T-helper 2 cell treated with Interferon-gamma antibody and Interleukin-4, amounts not matched to agents 100 ng/mL and 5 ng/mL, for 36 hours (primary cell): ENCODE data around the gene KDM1B. TPM values are rescaled to one million over a fixed set of nuclear protein-coding genes. Genes with fewer than 3 reads are reported as not detected.

ENCODE experiments used
- intact Hi-C: fragments of 100-400 bp; cut with micrococcal nuclease; formaldehyde crosslinking; loops from one replicate; pipeline ENCODE4 v1.15.1; 2023
- total RNA-seq: library from RNA; stranded (reverse); gene quantifications from 2 replicates; pipeline ENCODE4 v1.2.3, GENCODE V29; 2022

The KDM1B gene
- 8.0 and 8.1 TPM in 2 replicates for total RNA-seq

DNA sequence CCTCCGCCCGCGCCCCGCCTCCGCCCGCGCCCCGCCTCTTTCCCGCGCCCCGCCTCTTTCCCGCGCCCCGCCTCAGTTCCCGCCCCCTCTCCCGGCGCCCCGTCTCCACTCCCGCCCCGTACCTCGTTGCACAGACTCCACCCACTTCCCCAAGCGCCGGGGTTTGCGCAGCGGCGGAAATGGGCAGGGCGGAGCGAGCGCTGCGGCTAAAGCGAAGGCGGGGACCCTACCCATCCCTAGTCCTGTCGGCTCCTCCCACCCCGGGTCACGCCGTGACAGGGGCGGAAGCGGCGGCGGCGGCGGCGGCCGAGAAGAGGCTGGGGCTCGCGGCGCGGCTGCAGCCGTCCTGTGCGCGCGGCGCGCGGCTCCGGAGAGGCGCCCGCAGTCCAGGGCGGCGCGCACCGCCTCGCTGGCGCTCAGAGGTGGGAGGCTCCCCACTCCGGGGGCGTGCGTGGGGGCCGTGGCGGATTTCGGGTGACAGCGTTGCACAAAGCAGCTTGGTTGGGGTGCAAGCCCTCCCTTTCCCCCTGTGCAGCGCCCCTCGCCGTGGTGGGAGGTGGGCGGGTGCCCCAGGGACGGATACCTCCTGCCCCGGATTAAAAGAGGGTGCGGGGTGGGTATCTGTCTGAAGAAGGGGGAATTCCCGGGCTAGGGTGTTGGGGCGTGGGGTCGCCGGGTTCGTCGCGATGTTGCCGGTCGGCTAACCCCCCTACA, at the start of gene KDM1B:
TSS of gene KDM1B (plus strand) at position 273 of the 714 bp plus-strand sequence. CDS start 4,474 bp downstream, outside the sequence.
- intact Hi-C loops: loop anchor here (1.0 to 5.0 kb wide), 7 partner anchors 33 to 555 kb away; partner anchors contain the start of genes DEK, FAM8A1, KIF13A and NHLRC1

GRCh38 chr6:18107061-18107460, 48.2 kb upstream of the KDM1B start:
- intact Hi-C loops: no loop called here

DNA sequence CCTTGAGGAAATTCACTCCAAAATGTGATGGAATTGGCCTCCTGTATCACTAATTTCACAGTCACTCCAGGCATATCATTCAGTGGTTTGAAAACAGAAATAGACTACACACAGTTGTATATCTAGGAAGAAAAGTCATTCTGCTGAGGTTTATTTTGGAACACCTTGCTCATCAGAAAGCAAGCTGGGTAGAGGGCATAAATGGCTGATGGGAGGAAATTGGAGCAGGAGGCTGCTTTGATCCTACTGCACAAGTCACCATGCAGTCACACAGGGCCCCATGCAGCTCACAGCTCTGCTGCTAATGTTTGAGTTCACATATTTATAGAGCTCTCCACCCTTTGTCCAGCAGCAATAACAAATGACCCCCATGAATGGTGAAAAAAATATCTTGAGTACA, 45.1 kb upstream of the KDM1B start:
- intact Hi-C loops: no loop called here

DNA sequence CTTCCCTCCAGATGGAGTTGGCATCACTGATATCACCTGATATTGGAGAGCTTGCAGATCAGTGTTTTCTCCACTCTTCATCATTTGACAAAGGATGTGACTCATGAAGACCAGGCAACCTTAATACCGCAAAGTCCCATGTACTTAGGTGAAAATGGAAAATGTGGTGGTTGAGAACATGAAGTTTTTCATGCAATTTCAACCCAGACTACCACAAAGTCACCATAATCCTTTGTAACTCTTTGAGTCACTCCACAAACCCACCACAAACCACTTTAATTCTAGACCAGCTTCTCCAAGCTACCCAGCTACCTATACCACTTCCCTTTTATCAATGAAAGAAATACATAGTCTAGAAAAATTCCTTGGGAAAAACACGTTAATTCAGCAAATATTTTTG, 39.9 kb upstream of the KDM1B start:
- intact Hi-C loops: no loop called here

GRCh38 chr6:18117136-18117535, 38.1 kb upstream of the KDM1B start:
- intact Hi-C loops: no loop called here

GRCh38 chr6:18118330-18118729, 36.9 kb upstream of the KDM1B start:
- intact Hi-C loops: no loop called here

GRCh38 chr6:18119236-18119635, 36.0 kb upstream of the KDM1B start:
- intact Hi-C loops: no loop called here

GRCh38 chr6:18121580-18122127, 33.6 kb upstream of the KDM1B start:
- intact Hi-C loops: loop anchor here (2.0 to 5.0 kb wide), 2 partner anchors 33 to 964 kb away; partner anchors contain the start of genes KDM1B and TPMT

DNA sequence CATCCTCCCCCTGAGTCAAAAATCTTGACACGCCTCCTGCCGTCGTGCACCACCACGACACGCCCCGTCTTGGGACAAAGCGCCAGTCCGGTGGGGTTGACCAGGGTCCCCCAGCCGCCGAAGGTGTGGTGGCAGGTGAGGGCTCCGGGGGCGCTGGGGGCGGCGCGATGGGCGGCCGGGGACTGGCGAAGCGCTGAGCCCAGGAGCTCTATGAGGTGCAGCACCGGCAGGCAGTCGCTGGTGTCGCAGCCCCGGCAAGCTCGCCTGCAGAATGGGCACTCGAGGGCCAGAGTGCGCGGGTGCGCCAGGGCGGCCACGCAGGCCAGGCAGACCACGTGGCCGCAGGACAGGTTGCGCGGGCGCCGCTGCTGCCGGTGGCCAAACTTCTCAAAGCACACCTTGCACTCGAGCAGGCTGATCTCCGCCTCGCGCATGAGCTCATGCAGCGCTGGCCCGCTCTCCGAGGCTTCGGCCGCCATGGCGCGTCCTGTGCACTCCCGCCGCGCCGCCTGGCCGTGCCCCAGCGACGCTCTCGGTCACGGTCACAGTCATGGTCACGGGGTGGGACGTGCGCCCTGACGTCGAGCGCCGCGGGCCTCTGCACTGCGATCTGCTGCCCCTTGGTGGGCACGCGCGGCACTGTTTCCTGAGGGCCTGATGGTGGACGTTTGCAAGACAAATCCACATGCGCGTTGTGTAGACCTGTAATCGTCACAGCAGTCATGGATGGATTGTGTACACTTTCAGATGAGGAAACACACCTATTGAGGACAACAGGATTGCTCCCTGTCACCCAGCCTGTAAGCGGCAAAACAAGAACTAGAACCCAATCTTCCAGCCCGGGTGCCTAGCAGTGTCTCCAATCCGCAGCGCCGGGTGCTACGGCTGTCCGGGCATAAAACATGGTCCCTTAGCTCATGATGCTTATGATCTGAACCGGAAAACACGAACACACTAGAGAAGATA, 32.8 kb upstream of the KDM1B start, which contains the start of gene NHLRC1:
TSS of gene NHLRC1 (minus strand) at position 550 of the 966 bp plus-strand sequence. CDS start at position 479, 71 bp downstream.
- intact Hi-C loops: loop anchor here (2.0 to 5.0 kb wide), 2 partner anchors 32 to 965 kb away; partner anchors contain the start of genes KDM1B and TPMT

DNA sequence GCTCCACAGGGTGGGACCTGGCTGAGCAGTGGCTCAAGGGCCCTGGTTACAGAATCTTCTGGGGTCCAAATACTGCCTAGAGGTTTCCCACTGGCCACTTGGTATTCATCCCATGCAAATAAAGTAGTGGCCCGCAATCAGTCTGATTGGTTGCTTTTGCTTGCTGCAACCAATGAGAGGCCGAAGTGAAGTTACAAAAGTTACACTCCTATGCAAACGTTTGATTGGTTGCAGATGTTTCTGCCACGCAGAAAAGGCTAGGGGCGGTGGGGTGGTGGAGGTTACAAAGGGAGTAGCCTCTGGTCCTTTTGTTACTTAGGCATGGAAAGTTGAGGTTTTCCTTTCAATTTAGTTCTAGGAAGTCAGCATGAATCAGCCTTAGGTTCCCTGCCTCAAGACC, 29.1 kb upstream of the KDM1B start:
- intact Hi-C loops: no loop called here

- intact Hi-C loops: no loop called here
Measured at GRCh38 chr6:18132346-18132745, 22.9 kb upstream of the KDM1B start.

GRCh38 chr6:18135171-18135570, 20.1 kb upstream of the KDM1B start:
- intact Hi-C loops: no loop called here

DNA sequence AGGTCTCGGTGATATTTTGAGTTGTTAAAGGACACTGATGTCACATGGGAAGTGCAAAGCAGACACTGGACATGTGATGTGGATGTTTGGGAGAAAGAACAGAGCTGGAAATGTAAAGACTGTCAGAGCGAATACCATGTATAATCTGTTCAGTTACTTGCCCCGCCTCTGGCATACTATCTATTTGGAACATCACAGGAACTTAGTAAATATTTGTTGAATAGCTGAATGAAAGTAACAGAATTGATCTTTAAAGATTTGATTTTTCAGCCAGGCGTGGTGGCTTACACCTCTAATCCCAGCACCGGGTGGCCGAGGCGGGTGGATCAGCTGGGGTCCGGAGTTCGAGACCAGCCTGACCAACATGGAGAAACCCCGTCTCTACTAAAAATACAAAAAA, 19.0 kb upstream of the KDM1B start:
- intact Hi-C loops: no loop called here

GRCh38 chr6:18138906-18139305, 16.3 kb upstream of the KDM1B start:
- intact Hi-C loops: no loop called here

DNA sequence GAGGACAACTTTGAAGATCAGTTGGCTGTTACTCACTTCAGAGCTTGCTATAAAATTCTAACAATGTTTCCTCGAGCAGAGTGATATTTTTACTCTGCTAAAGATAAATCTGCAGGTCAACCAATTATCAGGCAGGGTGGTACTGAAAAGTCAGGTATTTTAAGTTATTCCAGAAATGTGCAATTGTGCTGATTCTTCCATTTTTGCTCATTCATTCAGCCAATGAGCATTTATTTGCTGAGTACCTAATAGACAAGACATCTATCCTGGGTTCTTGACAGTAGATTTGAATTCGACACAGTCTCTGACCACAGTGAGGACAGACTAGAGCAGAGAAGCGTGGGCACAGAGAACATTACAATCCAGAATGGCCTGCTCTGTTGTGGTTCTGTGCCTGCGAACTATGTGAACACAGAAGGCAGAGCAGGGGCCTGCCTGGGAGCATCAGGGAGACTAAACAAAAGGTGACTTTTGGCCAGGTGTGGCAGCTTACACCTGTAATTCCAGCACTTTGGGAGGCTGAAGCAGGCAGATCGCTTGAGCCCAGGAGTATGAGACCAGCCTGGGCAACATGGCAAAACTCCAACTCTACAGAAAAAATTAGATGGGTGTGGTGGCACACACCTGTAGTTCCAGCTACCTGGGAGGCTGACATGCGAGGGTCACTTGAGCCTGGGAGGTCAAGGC, 15.1 kb upstream of the KDM1B start:
- intact Hi-C loops: no loop called here

GRCh38 chr6:18141805-18142590, 13.2 kb upstream of the KDM1B start:
- intact Hi-C loops: no loop called here

- intact Hi-C loops: no loop called here
Measured at GRCh38 chr6:18142591-18142861, 12.7 kb upstream of the KDM1B start.

DNA sequence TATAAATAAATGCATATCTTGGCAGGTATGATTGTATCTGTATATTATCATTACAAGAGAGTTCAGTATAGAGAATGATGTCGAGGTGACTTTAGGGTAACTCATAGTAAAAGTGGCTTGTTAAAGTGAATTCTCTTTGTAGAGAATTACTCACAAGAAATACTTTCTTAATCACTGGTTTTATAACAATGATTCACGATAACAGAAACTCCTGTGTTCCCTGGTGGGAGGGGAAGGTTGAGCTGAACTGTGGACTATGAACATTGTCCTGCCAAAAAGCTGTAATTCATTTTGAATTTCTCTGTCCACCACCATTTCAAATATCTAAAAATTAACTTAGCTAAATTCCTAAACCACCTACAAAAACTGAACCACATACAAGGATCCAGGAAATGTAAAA, 8.1 kb upstream of the KDM1B start:
- intact Hi-C loops: no loop called here

DNA sequence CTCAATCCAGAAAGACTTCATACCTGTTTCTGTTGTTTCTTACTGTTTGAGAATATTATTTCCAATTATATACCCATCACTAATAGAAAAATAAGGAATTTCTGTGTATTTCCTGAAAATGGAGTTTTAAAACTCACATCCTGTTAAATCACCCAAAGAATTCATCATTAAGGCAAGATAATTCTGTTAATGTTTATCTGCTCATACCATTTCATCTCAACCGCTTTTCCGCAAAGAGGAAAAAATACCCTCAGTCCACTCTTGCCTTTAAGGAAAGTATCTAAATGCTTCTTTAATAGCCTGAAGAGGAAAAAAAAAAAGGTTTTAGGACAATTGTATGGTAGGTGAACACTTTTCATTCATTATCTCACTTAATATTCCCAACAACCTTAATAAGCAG, 7.6 kb upstream of the KDM1B start:
- intact Hi-C loops: no loop called here

DNA sequence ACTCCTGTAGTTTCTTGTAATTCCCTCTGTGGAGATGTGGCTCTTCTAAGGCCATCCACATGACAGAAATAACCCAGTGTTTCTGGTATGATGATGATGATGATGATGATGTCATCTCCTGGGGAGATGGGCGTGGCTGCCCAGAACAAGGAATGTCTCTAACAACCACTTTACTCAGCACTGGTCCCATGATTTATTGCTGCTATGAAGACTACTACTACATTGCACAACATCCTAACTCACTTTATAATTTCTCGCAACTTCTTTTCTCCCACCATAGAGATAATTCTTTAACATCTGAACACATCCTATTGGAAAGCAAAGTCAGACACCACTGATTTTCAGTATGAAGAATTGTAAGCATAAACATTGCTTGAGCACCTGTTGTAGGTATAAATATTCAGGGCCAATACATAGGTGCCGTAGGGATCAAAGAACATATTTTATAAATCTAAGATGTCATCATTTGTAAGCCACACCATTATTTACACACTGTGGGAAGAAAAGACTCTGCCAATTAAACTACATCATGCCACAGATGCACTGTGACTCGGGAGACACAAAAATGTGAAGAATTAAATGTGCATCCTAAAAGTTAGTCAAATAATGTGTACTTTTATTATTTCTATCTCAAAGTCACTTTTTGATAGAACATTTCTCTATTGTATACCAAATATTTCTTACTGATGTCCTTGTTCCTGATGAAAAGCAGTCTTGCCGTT, 6.8 kb upstream of the KDM1B start:
- intact Hi-C loops: no loop called here
